Suprapubic skin (tissue), 4 donors: ENCODE measurements around the gene MCMBP.

ENCODE experiments used
- EP300 ChIP-seq: sonication (generic); formaldehyde crosslinking; IDR thresholded peaks from one replicate; pipeline ENCODE4 v1.6.1; 2017; ENCODE audit warnings: antibody characterized with exemption
- POLR2A ChIP-seq, 2 donors: fragments of 450-650 bp; IDR thresholded peaks; one replicate each; pipeline ENCODE4 v1.6.1; 2017; ENCODE audit warnings: antibody characterized with exemption in 2 of 2, mild to moderate bottlenecking in 2 of 2, moderate library complexity in 2 of 2
- POLR2AphosphoS5 ChIP-seq, 3 donors: sonication (generic); formaldehyde crosslinking; IDR thresholded peaks; one replicate each; pipeline ENCODE4 v1.6.1; 2017; ENCODE audit warnings: antibody characterized with exemption in 3 of 3
- TF ChIP-seq, protein P1 (sequence below), 2 donors: fragments of 200-600 bp in 1 of 2; fragments of 450-650 bp in 1 of 2; sonication (generic) in 1 of 2; IDR thresholded peaks; one replicate each; pipeline ENCODE4 v1.5.1; 2016 to 2019; ENCODE audit warnings: antibody characterized with exemption in 2 of 2, mild to moderate bottlenecking in 1 of 2, moderate library complexity in 1 of 2

- TF ChIP-seq POLR2AphosphoS5 (IDR thresholded peaks at IDR 0.05): no peak
- TF ChIP-seq, protein P1, sequence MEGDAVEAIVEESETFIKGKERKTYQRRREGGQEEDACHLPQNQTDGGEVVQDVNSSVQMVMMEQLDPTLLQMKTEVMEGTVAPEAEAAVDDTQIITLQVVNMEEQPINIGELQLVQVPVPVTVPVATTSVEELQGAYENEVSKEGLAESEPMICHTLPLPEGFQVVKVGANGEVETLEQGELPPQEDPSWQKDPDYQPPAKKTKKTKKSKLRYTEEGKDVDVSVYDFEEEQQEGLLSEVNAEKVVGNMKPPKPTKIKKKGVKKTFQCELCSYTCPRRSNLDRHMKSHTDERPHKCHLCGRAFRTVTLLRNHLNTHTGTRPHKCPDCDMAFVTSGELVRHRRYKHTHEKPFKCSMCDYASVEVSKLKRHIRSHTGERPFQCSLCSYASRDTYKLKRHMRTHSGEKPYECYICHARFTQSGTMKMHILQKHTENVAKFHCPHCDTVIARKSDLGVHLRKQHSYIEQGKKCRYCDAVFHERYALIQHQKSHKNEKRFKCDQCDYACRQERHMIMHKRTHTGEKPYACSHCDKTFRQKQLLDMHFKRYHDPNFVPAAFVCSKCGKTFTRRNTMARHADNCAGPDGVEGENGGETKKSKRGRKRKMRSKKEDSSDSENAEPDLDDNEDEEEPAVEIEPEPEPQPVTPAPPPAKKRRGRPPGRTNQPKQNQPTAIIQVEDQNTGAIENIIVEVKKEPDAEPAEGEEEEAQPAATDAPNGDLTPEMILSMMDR (IDR thresholded peaks at IDR 0.05): no peak
- TF ChIP-seq POLR2A (IDR thresholded peaks at IDR 0.05): no peak
- TF ChIP-seq EP300: no peak
Observed at GRCh38 chr10:119845656-119846055, 27.0 kb downstream of the MCMBP start.
